ENCODE measurements around the gene CNKSR1.

The CNKSR1 gene

GRCh38 chr1:26161415-26162219, 15.7 kb upstream of the CNKSR1 start:
- DNase-seq: peak; percentile 50 to 84 (median 64)

- no peak for DNase-seq
These were observed 15.0 kb upstream of the CNKSR1 start for GRCh38 chr1:26162220-26162709.

- no peak for DNase-seq
These were observed 13.6 kb upstream of the CNKSR1 start for GRCh38 chr1:26163684-26164035.

- peak; percentile 46 to 79 (median 62) for DNase-seq
These were observed 13.0 kb upstream of the CNKSR1 start for GRCh38 chr1:26164036-26164860.

- peak in 2 of 4 experiments; percentile 19 to 32 for DNase-seq
These were observed 12.1 kb upstream of the CNKSR1 start for GRCh38 chr1:26164861-26165842.

- DNase-seq: no peak
These were observed 10.5 kb upstream of the CNKSR1 start for GRCh38 chr1:26166719-26167281.

- no peak for DNase-seq
These were observed 8.7 kb upstream of the CNKSR1 start, which contains the start of gene C1orf232 for GRCh38 chr1:26168410-26169197. Gene C1orf232, minus strand, starts transcription at chr1:26168963. Its CDS starts 464 bp downstream, at chr1:26168499.

GRCh38 chr1:26169198-26169554, 8.1 kb upstream of the CNKSR1 start:
- DNase-seq: no peak

GRCh38 chr1:26169669-26170471, 7.4 kb upstream of the CNKSR1 start, which contains the start of gene ZNF593:
Gene ZNF593, plus strand, starts transcription at chr1:26169908. Its CDS starts 76 bp downstream, at chr1:26169984.
- peak; percentile 95 to 98 (median 96) for DNase-seq

GRCh38 chr1:26170472-26170821, 6.8 kb upstream of the CNKSR1 start:
- DNase-seq: no peak

GRCh38 chr1:26171084-26172072, 5.9 kb upstream of the CNKSR1 start, which contains the start of gene ZNF593OS:
Gene ZNF593OS, minus strand, starts transcription at chr1:26171832. Its CDS starts 171 bp downstream, at chr1:26171661.
- DNase-seq: no peak

GRCh38 chr1:26175346-26175745, 1.9 kb upstream of the CNKSR1 start:
- no peak for DNase-seq

- DNase-seq: no peak
These were observed 2.8 kb downstream of the CNKSR1 start for GRCh38 chr1:26180010-26180506.

- DNase-seq: no peak
These were observed 4.5 kb downstream of the CNKSR1 start for GRCh38 chr1:26181586-26182382.

GRCh38 chr1:26182383-26182696, 5.0 kb downstream of the CNKSR1 start:
- no peak for DNase-seq

- DNase-seq: no peak
These were observed 6.8 kb downstream of the CNKSR1 start for GRCh38 chr1:26184086-26184485.

- no peak for DNase-seq
These were observed 7.6 kb downstream of the CNKSR1 start for GRCh38 chr1:26184883-26185282.

GRCh38 chr1:26187882-26188281, 10.6 kb downstream of the CNKSR1 start:
- DNase-seq: no peak

Data from suppressor macrophage (primary cell).